HG03064 (cell line): Measurements from ENCODE around the gene GOPC.
"Not testable (repeated sequence)": the region's sequence is repeated elsewhere in the genome, so short reads cannot be mapped to it uniquely, and the experiment has no call there.

Source experiments
- ATAC-seq: cut with Tn5 transposase; IDR thresholded peaks from one replicate; pipeline ENCODE4 v1.9.1; 2021; ENCODE audit warnings: low read depth; ENCODE audit not compliant: unreplicated experiment

Gene GOPC

DNA sequence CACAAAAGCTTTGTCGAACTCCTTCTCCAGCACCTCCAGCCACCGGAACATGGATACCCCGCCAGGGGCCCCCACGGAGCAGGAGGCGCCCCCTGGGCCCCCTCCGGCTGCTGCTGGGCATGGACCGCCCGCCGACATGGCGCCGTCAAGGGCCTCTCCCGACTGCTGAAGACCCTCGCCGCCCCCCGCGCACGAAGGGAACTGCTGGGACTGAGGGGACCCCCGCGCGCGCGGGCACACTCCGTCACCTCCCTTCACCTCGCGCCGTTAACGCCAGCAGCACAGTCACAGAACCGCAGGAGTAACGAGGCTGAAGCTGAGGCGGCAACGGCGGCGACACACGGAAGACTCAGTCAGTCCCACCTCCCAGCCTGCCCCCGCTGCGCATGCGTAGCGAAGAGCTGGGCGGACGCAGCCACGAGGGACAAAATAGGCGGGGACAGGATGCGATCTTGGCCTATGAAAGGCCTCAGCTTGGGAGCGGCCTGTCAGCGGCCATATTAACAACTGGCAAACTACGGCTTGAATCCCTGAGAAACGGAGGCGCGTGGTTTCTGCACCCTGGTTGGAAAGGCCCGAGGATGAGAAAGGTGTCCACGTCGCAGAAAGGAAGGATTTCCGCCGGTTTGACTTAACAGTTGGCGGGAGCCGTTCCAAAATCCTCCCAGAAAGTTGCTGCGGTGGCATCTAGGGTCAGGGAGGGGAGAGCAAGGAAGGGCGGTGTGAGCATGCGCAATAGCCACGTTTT is at the start of gene GOPC:
TSS of gene GOPC (minus strand) at position 361 of the 748 bp plus-strand sequence. CDS start at position 138, 223 bp downstream.
- ATAC-seq, result peak; percentile 81

DNA sequence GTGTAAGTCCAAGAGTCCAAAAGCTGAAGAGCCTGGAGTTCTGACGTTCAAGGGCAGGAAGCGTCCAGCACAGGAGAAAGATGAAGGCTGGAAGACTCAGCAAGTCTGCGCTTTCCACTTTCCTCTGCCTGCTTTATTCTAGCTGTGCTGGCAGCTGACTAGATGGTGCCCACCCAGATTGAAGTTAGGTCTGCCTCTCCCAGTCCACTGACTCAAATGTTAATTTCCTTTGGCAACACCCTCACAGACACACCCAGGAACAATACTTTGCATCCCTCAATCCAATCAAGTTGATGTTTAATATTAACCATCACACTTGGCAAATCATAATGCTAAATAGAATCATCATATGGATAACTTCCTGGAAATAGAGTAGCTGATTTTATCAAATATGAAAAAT is 49.7 kb upstream of the GOPC start:
- ATAC-seq, result not testable (repeated sequence)

DNA sequence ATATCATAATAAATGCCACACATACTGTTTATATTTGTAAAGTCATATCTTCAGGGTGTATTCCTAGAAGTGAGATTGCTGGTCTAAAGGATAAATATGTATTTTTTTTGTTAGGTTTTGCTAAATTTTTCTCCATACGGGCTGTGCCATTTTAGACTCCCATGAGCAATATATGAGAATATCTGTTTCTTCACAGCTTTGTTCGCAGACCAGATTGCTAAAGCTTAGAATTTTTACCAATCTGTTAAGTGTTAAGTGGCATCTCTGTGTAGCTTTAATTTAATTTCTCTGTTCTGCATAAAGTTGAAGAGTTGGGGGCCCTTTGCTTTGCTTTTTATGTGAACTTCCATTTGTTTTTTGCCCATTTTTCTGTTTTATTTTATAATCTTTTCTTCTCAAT is 40.7 kb upstream of the GOPC start:
- ATAC-seq, result no peak

- no peak for ATAC-seq
These were observed 35.5 kb upstream of the GOPC start for GRCh38 chr6:117637770-117638169.

- ATAC-seq, result no peak
These were observed 26.9 kb upstream of the GOPC start for GRCh38 chr6:117629119-117629660.

- ATAC-seq, result no peak
These were observed 25.2 kb upstream of the GOPC start for GRCh38 chr6:117627533-117627932.

DNA sequence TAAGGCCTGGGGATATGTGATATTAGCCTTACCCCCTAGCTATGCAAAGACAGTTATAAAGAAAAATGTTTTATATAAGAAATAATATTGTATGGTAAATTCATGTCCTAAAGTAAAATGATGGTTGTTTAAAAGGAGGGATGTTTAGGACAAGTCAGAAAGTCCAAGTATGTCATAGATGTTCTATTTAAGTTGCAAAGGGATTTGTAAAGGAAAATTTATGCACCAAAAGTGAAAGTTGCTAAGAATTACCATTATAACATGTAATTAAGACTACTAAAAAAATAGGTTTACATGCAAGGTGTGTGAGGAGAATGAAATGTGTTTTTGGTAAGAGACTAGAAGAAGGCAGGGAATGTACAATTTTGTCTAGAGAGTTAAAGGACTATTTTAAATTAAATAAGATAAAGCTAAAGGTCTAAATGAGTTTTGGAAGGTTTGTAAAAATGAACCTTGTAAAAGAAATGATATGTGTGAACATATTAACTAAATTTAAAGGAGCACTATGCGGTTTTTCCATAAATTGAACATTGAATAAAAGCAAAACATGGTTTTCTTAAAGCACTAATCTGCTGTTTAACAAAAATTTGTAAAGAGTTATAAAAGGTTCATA is 22.7 kb upstream of the GOPC start:
- no peak for ATAC-seq

- no peak for ATAC-seq
These were observed 16.9 kb upstream of the GOPC start for GRCh38 chr6:117619178-117619577.

GRCh38 chr6:117617210-117618035 is 15.1 kb upstream of the GOPC start:
- no peak for ATAC-seq

DNA sequence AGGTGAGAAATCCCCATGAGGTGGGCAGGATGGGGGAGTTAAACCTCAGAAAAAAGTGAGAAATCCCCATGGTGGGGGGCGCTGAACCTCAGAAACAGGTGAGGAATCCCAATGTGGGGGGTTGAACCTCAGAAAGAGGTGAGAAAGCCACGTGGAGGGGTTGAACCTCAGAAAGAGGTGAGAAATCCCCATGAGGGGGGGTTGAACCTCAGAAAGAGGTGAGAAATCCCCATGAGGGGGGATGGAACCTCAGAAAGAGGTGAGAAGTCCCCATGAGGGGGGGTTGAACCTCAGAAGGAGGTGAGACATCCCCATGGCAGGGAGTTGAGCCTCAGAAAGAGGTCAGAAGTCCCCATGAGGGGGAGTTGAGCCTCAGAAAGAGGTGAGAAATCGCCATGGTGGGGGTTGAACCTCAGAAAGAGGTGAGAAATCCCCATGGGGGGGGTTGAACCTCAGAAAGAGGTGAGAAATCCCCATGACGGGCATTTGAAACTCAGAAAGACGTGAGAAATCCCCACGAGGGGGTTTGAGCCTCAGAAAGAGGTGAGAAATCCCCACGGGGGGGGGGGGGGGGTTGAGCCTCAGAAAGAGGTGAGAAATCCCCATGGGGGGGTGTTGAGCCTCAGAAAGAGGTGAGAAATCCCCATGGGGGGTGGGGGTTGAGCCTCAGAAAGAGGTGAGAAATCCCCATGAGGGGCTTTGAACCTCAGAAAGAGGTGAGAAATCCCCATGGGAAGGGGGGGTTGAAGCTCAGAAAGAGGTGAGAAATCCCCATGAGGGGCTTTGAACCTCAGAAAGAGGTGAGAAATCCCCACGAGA is 14.3 kb upstream of the GOPC start:
- ATAC-seq, result no peak

DNA sequence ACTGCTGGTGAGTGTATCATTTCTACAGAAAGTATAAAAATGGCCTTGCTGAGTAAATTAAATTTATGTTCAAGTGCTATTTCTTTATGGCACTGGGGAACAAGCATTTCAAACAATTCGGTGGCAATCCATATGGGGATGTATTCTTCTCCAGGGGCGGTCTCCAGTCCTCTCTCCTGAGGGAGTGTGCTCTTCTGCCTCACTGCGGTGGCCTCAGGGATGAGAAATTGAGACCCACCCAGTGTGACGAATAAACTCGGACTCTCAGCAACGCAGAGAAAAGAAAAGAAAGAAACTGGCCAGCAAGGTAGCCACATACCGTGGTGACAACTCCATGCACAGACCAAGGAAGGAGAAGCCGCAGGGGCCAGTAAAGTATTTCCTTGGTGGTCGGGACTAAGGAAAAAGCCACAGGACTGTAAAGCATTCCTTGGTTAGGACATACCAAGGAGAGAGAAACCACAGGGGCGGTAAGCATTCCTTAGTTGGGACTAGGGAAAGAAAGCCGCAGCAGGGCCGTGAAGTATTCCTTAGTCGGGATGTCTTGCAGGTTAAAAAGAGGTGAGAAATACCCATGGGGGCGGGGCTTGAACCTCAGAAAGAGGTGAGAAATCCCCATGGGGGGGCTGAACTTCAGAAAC is 13.6 kb upstream of the GOPC start:
- ATAC-seq, result no peak

GRCh38 chr6:117613920-117614560 is 11.7 kb upstream of the GOPC start:
- no peak for ATAC-seq

GRCh38 chr6:117607511-117607910 is 5.2 kb upstream of the GOPC start:
- ATAC-seq, result no peak

DNA sequence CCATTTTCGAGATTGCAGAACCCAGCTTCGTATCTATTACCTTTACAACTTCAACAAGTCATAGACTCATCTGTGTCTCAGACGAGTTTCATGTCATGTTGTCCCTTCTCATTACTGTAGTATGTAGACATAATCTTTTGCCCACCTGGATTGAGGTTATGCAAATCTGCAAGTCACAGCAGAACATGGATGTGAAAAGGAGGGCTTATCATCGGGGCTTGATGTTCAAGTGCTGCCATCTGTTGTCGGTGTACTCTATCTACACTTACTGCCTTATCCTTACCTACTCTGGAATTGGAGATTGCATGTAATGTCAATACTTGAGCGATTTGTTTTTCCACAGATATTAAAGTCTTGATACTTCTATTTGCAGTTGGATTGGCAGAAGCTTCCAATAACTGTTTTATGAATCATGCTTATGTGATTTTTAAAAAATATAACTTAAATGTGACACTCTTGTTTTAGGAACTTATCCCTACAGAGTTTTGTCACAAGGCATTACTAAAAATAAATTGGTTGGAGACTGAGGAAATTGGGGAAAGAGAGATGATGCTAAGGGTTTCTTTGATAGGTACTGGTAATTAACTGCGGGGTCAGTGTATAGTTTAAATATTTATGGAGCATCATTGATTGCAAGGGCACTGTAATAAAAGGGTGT is 3.0 kb upstream of the GOPC start:
- peak; percentile 40 for ATAC-seq

GRCh38 chr6:117603821-117604220 is 1.5 kb upstream of the GOPC start:
- no peak for ATAC-seq

GRCh38 chr6:117602899-117603588 is 733 bp upstream of the GOPC start:
- no peak for ATAC-seq

GRCh38 chr6:117601811-117602150 is 530 bp downstream of the GOPC start:
- peak; percentile 9 for ATAC-seq

DNA sequence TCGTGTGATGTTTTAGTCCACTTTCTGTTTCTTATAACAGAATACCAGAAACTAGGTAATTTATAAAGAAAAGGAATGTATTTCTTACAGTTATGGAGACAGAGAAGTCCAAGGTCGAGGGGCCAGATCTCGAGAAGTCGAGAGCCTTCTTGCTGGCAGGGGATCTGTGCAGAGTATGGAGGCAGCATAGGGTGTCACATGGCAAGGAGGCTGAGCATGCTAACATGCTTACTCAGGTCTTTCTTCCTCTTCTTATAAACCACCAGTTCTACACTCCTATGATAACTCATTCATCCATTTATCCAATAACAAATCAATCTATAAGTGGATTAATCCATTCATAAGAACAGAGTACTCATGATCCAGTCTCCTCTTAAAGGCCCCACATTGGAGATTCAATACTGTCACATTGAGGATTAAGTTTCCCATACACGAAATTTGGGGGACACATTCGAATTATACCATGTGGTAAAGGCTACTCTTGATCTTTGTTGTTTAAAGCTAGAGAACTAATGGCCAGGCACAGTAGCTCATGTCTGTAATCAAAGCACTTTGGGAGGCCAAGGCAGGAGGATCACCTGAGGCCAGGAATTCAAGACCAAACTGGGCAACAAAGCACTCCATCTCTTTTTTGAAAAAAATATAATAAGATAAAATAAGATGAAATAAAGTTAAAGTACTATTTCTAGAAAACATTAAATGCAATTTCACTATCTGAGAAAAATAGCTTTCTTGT is 2.1 kb downstream of the GOPC start:
- no peak for ATAC-seq
